GM18907 (cell line): ENCODE results near the gene SLC35G3.
"Not testable (repeated sequence)": the region's sequence is repeated elsewhere in the genome, so short reads cannot be mapped to it uniquely, and the experiment has no call there.

Experiments used
- ATAC-seq: cut with Tn5 transposase; IDR thresholded peaks from one replicate; pipeline ENCODE4 v1.9.1; 2021; ENCODE audit warnings: mild to moderate bottlenecking, moderate library complexity; ENCODE audit not compliant: unreplicated experiment

Gene SLC35G3

GRCh38 chr17:35194001-35194400 is at the start of gene SLC35G3:
SLC35G3 (minus strand) TSS chr17:35194393; CDS start chr17:35194307, 86 bp downstream.
- not testable (repeated sequence) for ATAC-seq

GRCh38 chr17:35243561-35244340 is 49.6 kb upstream of the SLC35G3 start:
- ATAC-seq, result peak; percentile 5

GRCh38 chr17:35242805-35243560 is 48.8 kb upstream of the SLC35G3 start, which contains the start of gene SLFN5:
SLFN5 (plus strand) TSS chr17:35243072; CDS start chr17:35258691, 15,619 bp downstream.
- ATAC-seq, result peak; percentile 86

- ATAC-seq, result peak; percentile 70
Measured at GRCh38 chr17:35242158-35242804, 48.1 kb upstream of the SLC35G3 start.

GRCh38 chr17:35241520-35241919 is 47.3 kb upstream of the SLC35G3 start:
- ATAC-seq, result no peak

- no peak for ATAC-seq
Measured at GRCh38 chr17:35240861-35241260, 46.7 kb upstream of the SLC35G3 start.

GRCh38 chr17:35239823-35240222 is 45.6 kb upstream of the SLC35G3 start:
- ATAC-seq, result no peak

- ATAC-seq, result no peak
Measured at GRCh38 chr17:35238821-35239220, 44.6 kb upstream of the SLC35G3 start.

GRCh38 chr17:35236821-35237220 is 42.6 kb upstream of the SLC35G3 start:
- ATAC-seq, result no peak

- no peak for ATAC-seq
Measured at GRCh38 chr17:35235917-35236316, 41.7 kb upstream of the SLC35G3 start.

- no peak for ATAC-seq
Measured at GRCh38 chr17:35235289-35235688, 41.1 kb upstream of the SLC35G3 start.

- not testable (repeated sequence) for ATAC-seq
Measured at GRCh38 chr17:35234315-35234714, 40.1 kb upstream of the SLC35G3 start.

GRCh38 chr17:35229638-35230037 is 35.4 kb upstream of the SLC35G3 start:
- no peak for ATAC-seq

- no peak for ATAC-seq
Measured at GRCh38 chr17:35227546-35227945, 33.4 kb upstream of the SLC35G3 start.

GRCh38 chr17:35224436-35224835 is 30.2 kb upstream of the SLC35G3 start:
- no peak for ATAC-seq

- no peak for ATAC-seq
Measured at GRCh38 chr17:35222452-35222851, 28.3 kb upstream of the SLC35G3 start.

- ATAC-seq, result no peak
Measured at GRCh38 chr17:35218915-35219314, 24.7 kb upstream of the SLC35G3 start.

- ATAC-seq, result no peak
Measured at GRCh38 chr17:35217107-35217506, 22.9 kb upstream of the SLC35G3 start.

GRCh38 chr17:35214631-35215273 is 20.6 kb upstream of the SLC35G3 start:
- no peak for ATAC-seq

GRCh38 chr17:35214192-35214591 is 20.0 kb upstream of the SLC35G3 start:
- ATAC-seq, result no peak

- no peak for ATAC-seq
Measured at GRCh38 chr17:35213412-35213940, 19.3 kb upstream of the SLC35G3 start.
